ENCODE results near the gene ENOX1. TPM values are rescaled to one million over a fixed set of nuclear protein-coding genes. Genes with fewer than 3 reads are reported as not detected.

The ENOX1 gene
- total RNA-seq, 4 donors from 2014 or later: 0.27 to 0.83 (median 0.53) TPM; not detected in 1

GRCh38 chr13:43686557-43686956 is 100.2 kb downstream of the ENOX1 start:
- H3K27me3 ChIP-seq: no peaks in the 10 kb centered on the region
- TF ChIP-seq POLR2A (IDR thresholded peaks at IDR 0.05): no peak
- no peak for TF ChIP-seq CTCF (IDR thresholded peaks at IDR 0.05)
- no peaks in the 10 kb centered on the region for H3K36me3 ChIP-seq
- H3K4me1 ChIP-seq: no peaks in the 10 kb centered on the region
- H3K4me3 ChIP-seq: no peak overlapping the region
- no peak for DNase-seq
- no peaks in the 10 kb centered on the region for H3K9me3 ChIP-seq
- H3K27ac ChIP-seq: no peak overlapping the region

- TF ChIP-seq POLR2A (IDR thresholded peaks at IDR 0.05) (no peak), CTCF (IDR thresholded peaks at IDR 0.05) (no peak)
- DNase-seq: no peak
- Histone ChIP-seq H3K4me3 (no peak overlapping the region), H3K36me3 (no peaks in the 10 kb centered on the region), H3K27ac (no peak overlapping the region), H3K4me1 (no peaks in the 10 kb centered on the region), H3K27me3 (no peaks in the 10 kb centered on the region), H3K9me3 (no peaks in the 10 kb centered on the region)
Measured at GRCh38 chr13:43684963-43685725, 101.6 kb downstream of the ENOX1 start.

GRCh38 chr13:43682701-43683100 is 104.1 kb downstream of the ENOX1 start:
- H3K4me1 ChIP-seq: no peaks in the 10 kb centered on the region

GRCh38 chr13:43676320-43676719 is 110.5 kb downstream of the ENOX1 start:
- H3K4me3 ChIP-seq: no peak overlapping the region
- no peaks in the 10 kb centered on the region for H3K27me3 ChIP-seq
- H3K36me3 ChIP-seq: no peaks in the 10 kb centered on the region
- H3K9me3 ChIP-seq: no peaks in the 10 kb centered on the region
- no peak for TF ChIP-seq CTCF (IDR thresholded peaks at IDR 0.05)
- no peak for TF ChIP-seq POLR2A (IDR thresholded peaks at IDR 0.05)
- no peak for DNase-seq
- no peaks in the 10 kb centered on the region for H3K4me1 ChIP-seq
- no peak overlapping the region for H3K27ac ChIP-seq

More at GRCh38 chr13:43682701-43683100, 104.1 kb downstream of the ENOX1 start:
- Histone ChIP-seq H3K27me3 (no peaks in the 10 kb centered on the region), H3K36me3 (no peaks in the 10 kb centered on the region), H3K4me3 (no peak overlapping the region), H3K9me3 (no peaks in the 10 kb centered on the region), H3K27ac (no peak overlapping the region)
- TF ChIP-seq POLR2A (IDR thresholded peaks at IDR 0.05) (no peak), CTCF (IDR thresholded peaks at IDR 0.05) (no peak)
- no peak for DNase-seq

GRCh38 chr13:43675577-43675976 is 111.2 kb downstream of the ENOX1 start:
- H3K27me3 ChIP-seq: no peaks in the 10 kb centered on the region
- H3K9me3 ChIP-seq: no peaks in the 10 kb centered on the region
- no peak overlapping the region for H3K27ac ChIP-seq
- no peak for TF ChIP-seq CTCF (IDR thresholded peaks at IDR 0.05)
- no peak for TF ChIP-seq POLR2A (IDR thresholded peaks at IDR 0.05)
- no peaks in the 10 kb centered on the region for H3K4me1 ChIP-seq
- no peak for DNase-seq
- H3K36me3 ChIP-seq: no peaks in the 10 kb centered on the region
- no peak overlapping the region for H3K4me3 ChIP-seq
